Transverse colon (tissue), 3 donors: ENCODE results near the gene ARHGEF11.

Experiments
- POLR2A ChIP-seq: fragments of 450-650 bp; IDR thresholded peaks from one replicate; pipeline ENCODE4 v1.6.1; 2016; ENCODE audit warnings: antibody characterized with exemption, mild to moderate bottlenecking, moderate library complexity
- TF ChIP-seq, protein P1 (sequence below), 5 experiments: fragments of 200-600 bp in 3 of 5; fragments of 450-650 bp in 2 of 5; sonication (generic) in 3 of 5; IDR thresholded peaks; 1 replicate in 2 of 5; 2 replicates in 3 of 5; pipeline ENCODE4 v1.5.1; 2016 to 2017; ENCODE audit warnings: antibody characterized with exemption in 5 of 5, inconsistent platforms in 3 of 5, mild to moderate bottlenecking in 2 of 5, moderate library complexity in 1 of 5

DNA sequence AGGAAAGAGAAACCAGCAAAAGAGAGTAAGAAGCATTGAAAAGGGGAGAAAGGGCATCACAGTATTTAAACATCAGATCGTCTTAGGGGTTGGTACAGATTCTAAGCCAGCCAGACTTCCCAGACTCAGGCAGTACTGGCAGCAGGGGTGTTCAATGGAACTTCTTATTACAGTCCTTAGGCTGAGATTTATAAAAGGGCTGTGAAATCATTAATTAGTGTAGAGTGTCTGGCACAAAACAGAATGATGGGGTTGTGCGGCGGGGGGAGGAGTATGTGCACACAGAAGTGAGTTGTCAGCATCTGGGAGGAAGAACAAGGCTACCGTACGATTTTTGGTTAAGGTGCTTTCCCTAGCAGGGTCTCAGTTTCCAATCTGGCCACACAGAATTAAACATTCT is 38.2 kb downstream of the ARHGEF11 start:
- TF ChIP-seq POLR2A, result no peak
- TF ChIP-seq, protein P1, sequence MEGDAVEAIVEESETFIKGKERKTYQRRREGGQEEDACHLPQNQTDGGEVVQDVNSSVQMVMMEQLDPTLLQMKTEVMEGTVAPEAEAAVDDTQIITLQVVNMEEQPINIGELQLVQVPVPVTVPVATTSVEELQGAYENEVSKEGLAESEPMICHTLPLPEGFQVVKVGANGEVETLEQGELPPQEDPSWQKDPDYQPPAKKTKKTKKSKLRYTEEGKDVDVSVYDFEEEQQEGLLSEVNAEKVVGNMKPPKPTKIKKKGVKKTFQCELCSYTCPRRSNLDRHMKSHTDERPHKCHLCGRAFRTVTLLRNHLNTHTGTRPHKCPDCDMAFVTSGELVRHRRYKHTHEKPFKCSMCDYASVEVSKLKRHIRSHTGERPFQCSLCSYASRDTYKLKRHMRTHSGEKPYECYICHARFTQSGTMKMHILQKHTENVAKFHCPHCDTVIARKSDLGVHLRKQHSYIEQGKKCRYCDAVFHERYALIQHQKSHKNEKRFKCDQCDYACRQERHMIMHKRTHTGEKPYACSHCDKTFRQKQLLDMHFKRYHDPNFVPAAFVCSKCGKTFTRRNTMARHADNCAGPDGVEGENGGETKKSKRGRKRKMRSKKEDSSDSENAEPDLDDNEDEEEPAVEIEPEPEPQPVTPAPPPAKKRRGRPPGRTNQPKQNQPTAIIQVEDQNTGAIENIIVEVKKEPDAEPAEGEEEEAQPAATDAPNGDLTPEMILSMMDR (IDR thresholded peaks at IDR 0.05), result no peak
